Epithelial cell of prostate (primary cell): ENCODE data around the gene KCNMB4.
"Not testable (repeated sequence)": the region's sequence is repeated elsewhere in the genome, so short reads cannot be mapped to it uniquely, and the experiment has no call there.

Source experiments
- DNase-seq: peaks from one replicate; pipeline ENCODE4 v3.0.0-alpha.2; 2011; ENCODE audit warnings: low read depth, low spot score
- H3K27ac ChIP-seq: fragments of 450-650 bp; 2 replicates; pipeline ENCODE4 v1.5.1; 2017; ENCODE audit warnings: mild to moderate bottlenecking

Gene KCNMB4

GRCh38 chr12:70367258-70368141, 1.4 kb downstream of the KCNMB4 start:
- H3K27ac ChIP-seq = no peak overlapping the region
- DNase-seq = no peak

- no peak overlapping the region for H3K27ac ChIP-seq
- DNase-seq = no peak
These were observed 6.8 kb downstream of the KCNMB4 start for GRCh38 chr12:70372881-70373280.

GRCh38 chr12:70379846-70380245, 13.8 kb downstream of the KCNMB4 start:
- no peak overlapping the region for H3K27ac ChIP-seq
- no peak for DNase-seq

- H3K27ac ChIP-seq = no peak overlapping the region
- no peak for DNase-seq
These were observed 17.4 kb downstream of the KCNMB4 start for GRCh38 chr12:70383484-70383883.

- DNase-seq = no peak
- no peak overlapping the region for H3K27ac ChIP-seq
These were observed 17.8 kb downstream of the KCNMB4 start for GRCh38 chr12:70383886-70384285.

GRCh38 chr12:70386771-70387170, 20.7 kb downstream of the KCNMB4 start:
- H3K27ac ChIP-seq = no peak overlapping the region
- DNase-seq = no peak

GRCh38 chr12:70389678-70390077, 23.6 kb downstream of the KCNMB4 start:
- DNase-seq = no peak

GRCh38 chr12:70392631-70393030, 26.5 kb downstream of the KCNMB4 start:
- not testable (repeated sequence) for H3K27ac ChIP-seq

More at GRCh38 chr12:70389678-70390077, 23.6 kb downstream of the KCNMB4 start:
- no peak overlapping the region for H3K27ac ChIP-seq

GRCh38 chr12:70393787-70394499, 27.9 kb downstream of the KCNMB4 start:
- no peak for DNase-seq
- H3K27ac ChIP-seq = no peak overlapping the region

More at GRCh38 chr12:70392631-70393030, 26.5 kb downstream of the KCNMB4 start:
- not testable (repeated sequence) for DNase-seq

- no peak overlapping the region for H3K27ac ChIP-seq
- no peak for DNase-seq
These were observed 31.9 kb downstream of the KCNMB4 start for GRCh38 chr12:70398002-70398401.

GRCh38 chr12:70398862-70399261, 32.8 kb downstream of the KCNMB4 start:
- H3K27ac ChIP-seq = no peak overlapping the region
- DNase-seq = no peak

GRCh38 chr12:70399311-70399710, 33.2 kb downstream of the KCNMB4 start:
- DNase-seq = no peak
- H3K27ac ChIP-seq = no peak overlapping the region

GRCh38 chr12:70400124-70400523, 34.0 kb downstream of the KCNMB4 start:
- no peak for DNase-seq
- H3K27ac ChIP-seq = no peak overlapping the region

- no peak overlapping the region for H3K27ac ChIP-seq
- DNase-seq = no peak
These were observed 36.5 kb downstream of the KCNMB4 start for GRCh38 chr12:70402597-70402996.

- DNase-seq = no peak
These were observed 37.7 kb downstream of the KCNMB4 start for GRCh38 chr12:70403826-70404225.

GRCh38 chr12:70408004-70408790, 42.1 kb downstream of the KCNMB4 start:
- DNase-seq = no peak
- H3K27ac ChIP-seq = no peak overlapping the region

More at GRCh38 chr12:70403826-70404225, 37.7 kb downstream of the KCNMB4 start:
- H3K27ac ChIP-seq = no peak overlapping the region

GRCh38 chr12:70415987-70416386, 49.9 kb downstream of the KCNMB4 start:
- no peak overlapping the region for H3K27ac ChIP-seq

GRCh38 chr12:70417121-70417520, 51.0 kb downstream of the KCNMB4 start:
- H3K27ac ChIP-seq = no peak overlapping the region
- DNase-seq = no peak

More at GRCh38 chr12:70415987-70416386, 49.9 kb downstream of the KCNMB4 start:
- DNase-seq = no peak

GRCh38 chr12:70418101-70418500, 52.0 kb downstream of the KCNMB4 start:
- H3K27ac ChIP-seq = no peak overlapping the region
- no peak for DNase-seq

- H3K27ac ChIP-seq = no peak overlapping the region
- no peak for DNase-seq
These were observed 56.5 kb downstream of the KCNMB4 start for GRCh38 chr12:70422631-70423030.
